GM13977 (cell line): ENCODE data around the gene GLIS2.

Experiments
- DNase-seq: peaks from one replicate; pipeline ENCODE4 v3.0.0; 2012; ENCODE audit warnings: low spot score
- in situ Hi-C: fragments of 300-500 bp; cut with MboI; formaldehyde crosslinking; loops from one replicate; pipeline ENCODE4 v1.12.0; 2022; ENCODE audit warnings: low sequenced_read_pairs, low pct_unique_long_range_greater_than_20kb, mixed read lengths, inconsistent platforms; ENCODE audit not compliant: unreplicated experiment
- TF ChIP-seq, protein P1 (sequence below): IDR thresholded peaks from 2 replicates; pipeline ENCODE4 v1.5.1; 2012; ENCODE audit warnings: mild to moderate bottlenecking, control low read depth; ENCODE audit not compliant: insufficient read depth; ENCODE audit errors: extremely low read depth, missing control alignments

Gene GLIS2

DNA sequence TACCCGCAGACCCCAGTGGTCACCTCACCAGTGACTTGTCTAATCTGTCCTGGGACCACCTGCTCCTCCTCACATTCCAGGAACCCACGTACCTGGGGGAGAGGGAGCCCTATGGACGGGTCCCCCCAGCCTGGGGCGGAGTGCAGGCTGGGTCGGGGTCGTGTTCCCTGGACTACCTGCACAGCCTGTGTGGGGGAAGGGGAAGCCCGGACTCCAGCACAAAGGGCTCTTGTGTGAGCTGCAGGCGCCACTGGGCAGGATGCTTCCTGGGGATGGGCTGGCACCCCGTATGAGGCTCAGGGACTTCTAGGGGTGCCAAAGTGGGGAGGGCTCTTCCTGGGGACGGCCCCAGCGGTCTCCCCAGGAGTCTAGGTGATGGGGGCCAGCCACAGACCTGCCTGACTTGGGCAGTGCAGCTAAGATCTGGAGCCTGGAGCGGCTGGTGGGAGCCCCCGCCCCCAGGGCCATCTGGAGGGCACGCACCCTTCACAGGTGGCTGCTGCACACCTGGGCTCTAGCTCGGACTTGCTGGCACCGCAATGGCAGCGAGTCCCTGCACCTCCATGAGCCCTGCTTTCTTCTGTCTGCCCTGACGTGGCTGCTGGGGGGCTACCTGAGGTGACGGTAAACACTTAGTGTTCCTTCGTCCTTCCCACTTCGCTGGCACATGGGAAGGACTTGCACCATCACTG, 63.3 kb downstream of the GLIS2 start:
- TF ChIP-seq, protein P1, sequence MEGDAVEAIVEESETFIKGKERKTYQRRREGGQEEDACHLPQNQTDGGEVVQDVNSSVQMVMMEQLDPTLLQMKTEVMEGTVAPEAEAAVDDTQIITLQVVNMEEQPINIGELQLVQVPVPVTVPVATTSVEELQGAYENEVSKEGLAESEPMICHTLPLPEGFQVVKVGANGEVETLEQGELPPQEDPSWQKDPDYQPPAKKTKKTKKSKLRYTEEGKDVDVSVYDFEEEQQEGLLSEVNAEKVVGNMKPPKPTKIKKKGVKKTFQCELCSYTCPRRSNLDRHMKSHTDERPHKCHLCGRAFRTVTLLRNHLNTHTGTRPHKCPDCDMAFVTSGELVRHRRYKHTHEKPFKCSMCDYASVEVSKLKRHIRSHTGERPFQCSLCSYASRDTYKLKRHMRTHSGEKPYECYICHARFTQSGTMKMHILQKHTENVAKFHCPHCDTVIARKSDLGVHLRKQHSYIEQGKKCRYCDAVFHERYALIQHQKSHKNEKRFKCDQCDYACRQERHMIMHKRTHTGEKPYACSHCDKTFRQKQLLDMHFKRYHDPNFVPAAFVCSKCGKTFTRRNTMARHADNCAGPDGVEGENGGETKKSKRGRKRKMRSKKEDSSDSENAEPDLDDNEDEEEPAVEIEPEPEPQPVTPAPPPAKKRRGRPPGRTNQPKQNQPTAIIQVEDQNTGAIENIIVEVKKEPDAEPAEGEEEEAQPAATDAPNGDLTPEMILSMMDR: no peak
- in situ Hi-C loops: no loop called here
- DNase-seq: no peak

DNA sequence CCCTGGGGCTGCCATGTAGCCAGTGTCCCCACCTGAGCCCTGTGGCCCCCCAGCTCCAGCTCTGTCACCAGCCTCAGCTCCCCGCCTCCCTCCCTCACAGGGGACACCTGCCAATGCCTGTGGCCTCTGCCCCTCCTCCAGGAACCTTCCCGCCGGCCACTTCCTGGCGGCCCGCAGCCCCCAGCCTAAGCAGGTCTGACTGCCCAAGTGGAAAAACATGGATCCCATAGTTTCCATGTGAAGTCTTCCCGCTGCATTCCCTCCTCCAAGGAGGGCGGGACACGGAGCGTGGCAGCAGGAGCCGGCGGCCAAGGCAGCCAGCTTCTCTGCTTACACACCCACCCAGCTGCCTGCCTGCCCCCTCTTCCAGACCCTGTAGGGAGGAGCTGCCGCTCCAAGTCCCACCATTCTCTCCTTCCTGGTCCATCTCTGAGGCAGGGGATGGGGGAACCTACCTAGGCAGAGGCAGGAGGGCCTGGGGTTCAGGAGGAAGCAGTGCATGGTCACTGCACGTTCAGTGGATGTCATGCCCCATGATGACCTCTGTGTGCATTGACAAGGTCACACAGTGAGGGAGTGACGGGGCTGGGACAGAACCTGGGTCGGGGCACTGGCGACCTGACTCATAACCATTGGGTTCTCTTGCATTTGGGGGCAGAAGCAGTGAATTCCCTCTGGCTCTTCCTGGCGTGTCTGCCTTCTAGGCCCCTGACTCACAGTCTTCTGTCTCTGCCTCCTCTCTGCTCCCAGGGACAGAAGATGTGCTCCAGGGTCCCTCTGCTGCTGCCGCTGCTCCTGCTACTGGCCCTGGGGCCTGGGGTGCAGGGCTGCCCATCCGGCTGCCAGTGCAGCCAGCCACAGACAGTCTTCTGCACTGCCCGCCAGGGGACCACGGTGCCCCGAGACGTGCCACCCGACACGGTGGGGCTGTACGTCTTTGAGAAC, 64.5 kb downstream of the GLIS2 start:
- in situ Hi-C loops: no loop called here
- TF ChIP-seq, protein P1: no peak
- no peak for DNase-seq

DNA sequence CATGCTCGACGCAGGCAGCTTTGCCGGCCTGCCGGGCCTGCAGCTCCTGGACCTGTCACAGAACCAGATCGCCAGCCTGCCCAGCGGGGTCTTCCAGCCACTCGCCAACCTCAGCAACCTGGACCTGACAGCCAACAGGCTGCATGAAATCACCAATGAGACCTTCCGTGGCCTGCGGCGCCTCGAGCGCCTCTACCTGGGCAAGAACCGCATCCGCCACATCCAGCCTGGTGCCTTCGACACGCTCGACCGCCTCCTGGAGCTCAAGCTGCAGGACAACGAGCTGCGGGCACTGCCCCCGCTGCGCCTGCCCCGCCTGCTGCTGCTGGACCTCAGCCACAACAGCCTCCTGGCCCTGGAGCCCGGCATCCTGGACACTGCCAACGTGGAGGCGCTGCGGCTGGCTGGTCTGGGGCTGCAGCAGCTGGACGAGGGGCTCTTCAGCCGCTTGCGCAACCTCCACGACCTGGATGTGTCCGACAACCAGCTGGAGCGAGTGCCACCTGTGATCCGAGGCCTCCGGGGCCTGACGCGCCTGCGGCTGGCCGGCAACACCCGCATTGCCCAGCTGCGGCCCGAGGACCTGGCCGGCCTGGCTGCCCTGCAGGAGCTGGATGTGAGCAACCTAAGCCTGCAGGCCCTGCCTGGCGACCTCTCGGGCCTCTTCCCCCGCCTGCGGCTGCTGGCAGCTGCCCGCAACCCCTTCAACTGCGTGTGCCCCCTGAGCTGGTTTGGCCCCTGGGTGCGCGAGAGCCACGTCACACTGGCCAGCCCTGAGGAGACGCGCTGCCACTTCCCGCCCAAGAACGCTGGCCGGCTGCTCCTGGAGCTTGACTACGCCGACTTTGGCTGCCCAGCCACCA, 65.4 kb downstream of the GLIS2 start:
- TF ChIP-seq, protein P1: no peak
- in situ Hi-C loops: no loop called here
- no peak for DNase-seq

DNA sequence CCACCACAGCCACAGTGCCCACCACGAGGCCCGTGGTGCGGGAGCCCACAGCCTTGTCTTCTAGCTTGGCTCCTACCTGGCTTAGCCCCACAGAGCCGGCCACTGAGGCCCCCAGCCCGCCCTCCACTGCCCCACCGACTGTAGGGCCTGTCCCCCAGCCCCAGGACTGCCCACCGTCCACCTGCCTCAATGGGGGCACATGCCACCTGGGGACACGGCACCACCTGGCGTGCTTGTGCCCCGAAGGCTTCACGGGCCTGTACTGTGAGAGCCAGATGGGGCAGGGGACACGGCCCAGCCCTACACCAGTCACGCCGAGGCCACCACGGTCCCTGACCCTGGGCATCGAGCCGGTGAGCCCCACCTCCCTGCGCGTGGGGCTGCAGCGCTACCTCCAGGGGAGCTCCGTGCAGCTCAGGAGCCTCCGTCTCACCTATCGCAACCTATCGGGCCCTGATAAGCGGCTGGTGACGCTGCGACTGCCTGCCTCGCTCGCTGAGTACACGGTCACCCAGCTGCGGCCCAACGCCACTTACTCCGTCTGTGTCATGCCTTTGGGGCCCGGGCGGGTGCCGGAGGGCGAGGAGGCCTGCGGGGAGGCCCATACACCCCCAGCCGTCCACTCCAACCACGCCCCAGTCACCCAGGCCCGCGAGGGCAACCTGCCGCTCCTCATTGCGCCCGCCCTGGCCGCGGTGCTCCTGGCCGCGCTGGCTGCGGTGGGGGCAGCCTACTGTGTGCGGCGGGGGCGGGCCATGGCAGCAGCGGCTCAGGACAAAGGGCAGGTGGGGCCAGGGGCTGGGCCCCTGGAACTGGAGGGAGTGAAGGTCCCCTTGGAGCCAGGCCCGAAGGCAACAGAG, 66.3 kb downstream of the GLIS2 start:
- in situ Hi-C loops: no loop called here
- no peak for DNase-seq
- TF ChIP-seq, protein P1: no peak

DNA sequence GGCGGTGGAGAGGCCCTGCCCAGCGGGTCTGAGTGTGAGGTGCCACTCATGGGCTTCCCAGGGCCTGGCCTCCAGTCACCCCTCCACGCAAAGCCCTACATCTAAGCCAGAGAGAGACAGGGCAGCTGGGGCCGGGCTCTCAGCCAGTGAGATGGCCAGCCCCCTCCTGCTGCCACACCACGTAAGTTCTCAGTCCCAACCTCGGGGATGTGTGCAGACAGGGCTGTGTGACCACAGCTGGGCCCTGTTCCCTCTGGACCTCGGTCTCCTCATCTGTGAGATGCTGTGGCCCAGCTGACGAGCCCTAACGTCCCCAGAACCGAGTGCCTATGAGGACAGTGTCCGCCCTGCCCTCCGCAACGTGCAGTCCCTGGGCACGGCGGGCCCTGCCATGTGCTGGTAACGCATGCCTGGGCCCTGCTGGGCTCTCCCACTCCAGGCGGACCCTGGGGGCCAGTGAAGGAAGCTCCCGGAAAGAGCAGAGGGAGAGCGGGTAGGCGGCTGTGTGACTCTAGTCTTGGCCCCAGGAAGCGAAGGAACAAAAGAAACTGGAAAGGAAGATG, 67.0 kb downstream of the GLIS2 start:
- DNase-seq: no peak
- in situ Hi-C loops: no loop called here
- TF ChIP-seq, protein P1: no peak
